GM18499 (cell line): ENCODE results near the gene GDF10.

ENCODE experiments used
- ATAC-seq: cut with Tn5 transposase; IDR thresholded peaks from one replicate; pipeline ENCODE4 v1.9.1; 2021; ENCODE audit warnings: moderate number of reproducible peaks; ENCODE audit not compliant: insufficient read depth, unreplicated experiment

GDF10 gene

DNA sequence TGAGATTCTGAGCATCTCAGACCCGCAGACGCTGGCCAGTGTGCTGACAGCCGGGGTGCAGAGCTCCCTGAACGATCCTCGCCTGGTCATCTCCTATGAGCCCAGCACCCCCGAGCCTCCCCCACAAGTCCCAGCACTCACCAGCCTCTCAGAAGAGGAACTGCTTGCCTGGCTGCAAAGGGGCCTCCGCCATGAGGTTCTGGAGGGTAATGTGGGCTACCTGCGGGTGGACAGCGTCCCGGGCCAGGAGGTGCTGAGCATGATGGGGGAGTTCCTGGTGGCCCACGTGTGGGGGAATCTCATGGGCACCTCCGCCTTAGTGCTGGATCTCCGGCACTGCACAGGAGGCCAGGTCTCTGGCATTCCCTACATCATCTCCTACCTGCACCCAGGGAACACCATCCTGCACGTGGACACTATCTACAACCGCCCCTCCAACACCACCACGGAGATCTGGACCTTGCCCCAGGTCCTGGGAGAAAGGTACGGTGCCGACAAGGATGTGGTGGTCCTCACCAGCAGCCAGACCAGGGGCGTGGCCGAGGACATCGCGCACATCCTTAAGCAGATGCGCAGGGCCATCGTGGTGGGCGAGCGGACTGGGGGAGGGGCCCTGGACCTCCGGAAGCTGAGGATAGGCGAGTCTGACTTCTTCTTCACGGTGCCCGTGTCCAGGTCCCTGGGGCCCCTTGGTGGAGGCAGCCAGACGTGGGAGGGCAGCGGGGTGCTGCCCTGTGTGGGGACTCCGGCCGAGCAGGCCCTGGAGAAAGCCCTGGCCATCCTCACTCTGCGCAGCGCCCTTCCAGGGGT is 48.9 kb downstream of the GDF10 start:
- no peak for ATAC-seq

DNA sequence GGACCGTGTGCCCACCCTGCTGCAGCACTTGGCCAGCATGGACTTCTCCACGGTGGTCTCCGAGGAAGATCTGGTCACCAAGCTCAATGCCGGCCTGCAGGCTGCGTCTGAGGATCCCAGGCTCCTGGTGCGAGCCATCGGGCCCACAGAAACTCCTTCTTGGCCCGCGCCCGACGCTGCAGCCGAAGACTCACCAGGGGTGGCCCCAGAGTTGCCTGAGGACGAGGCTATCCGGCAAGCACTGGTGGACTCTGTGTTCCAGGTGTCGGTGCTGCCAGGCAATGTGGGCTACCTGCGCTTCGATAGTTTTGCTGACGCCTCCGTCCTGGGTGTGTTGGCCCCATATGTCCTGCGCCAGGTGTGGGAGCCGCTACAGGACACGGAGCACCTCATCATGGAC is 49.5 kb downstream of the GDF10 start:
- no peak for ATAC-seq

DNA sequence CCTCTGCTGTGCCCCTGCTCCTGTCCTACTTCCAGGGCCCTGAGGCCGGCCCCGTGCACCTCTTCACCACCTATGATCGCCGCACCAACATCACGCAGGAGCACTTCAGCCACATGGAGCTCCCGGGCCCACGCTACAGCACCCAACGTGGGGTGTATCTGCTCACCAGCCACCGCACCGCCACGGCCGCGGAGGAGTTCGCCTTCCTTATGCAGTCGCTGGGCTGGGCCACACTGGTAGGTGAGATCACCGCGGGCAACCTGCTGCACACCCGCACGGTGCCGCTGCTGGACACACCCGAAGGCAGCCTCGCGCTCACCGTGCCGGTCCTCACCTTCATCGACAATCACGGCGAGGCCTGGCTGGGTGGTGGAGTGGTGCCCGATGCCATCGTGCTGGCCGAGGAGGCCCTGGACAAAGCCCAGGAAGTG is 50.0 kb downstream of the GDF10 start:
- ATAC-seq, result no peak

DNA sequence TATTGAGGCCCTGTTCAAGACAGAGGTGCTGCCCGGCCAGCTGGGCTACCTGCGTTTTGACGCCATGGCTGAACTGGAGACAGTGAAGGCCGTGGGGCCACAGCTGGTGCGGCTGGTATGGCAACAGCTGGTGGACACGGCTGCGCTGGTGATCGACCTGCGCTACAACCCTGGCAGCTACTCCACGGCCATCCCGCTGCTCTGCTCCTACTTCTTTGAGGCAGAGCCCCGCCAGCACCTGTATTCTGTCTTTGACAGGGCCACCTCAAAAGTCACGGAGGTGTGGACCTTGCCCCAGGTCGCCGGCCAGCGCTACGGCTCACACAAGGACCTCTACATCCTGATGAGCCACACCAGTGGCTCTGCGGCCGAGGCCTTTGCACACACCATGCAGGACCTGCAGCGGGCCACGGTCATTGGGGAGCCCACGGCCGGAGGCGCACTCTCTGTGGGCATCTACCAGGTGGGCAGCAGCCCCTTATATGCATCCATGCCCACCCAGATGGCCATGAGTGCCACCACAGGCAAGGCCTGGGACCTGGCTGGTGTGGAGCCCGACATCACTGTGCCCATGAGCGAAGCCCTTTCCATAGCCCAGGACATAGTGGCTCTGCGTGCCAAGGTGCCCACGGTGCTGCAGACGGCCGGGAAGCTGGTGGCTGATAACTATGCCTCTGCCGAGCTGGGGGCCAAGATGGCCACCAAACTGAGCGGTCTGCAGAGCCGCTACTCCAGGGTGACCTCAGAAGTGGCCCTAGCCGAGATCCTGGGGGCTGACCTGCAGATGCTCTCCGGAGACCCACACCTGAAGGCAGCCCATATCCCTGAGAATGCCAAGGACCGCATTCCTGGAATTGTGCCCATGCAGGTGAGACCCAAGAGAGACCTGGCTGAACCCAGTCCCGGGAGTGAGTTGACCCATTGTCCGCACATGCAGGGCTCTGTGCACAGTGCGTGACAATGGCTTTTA is 51.0 kb downstream of the GDF10 start:
- ATAC-seq, result no peak

- ATAC-seq, result no peak
Observed at GRCh38 chr10:47351899-47352815, 52.2 kb downstream of the GDF10 start.

DNA sequence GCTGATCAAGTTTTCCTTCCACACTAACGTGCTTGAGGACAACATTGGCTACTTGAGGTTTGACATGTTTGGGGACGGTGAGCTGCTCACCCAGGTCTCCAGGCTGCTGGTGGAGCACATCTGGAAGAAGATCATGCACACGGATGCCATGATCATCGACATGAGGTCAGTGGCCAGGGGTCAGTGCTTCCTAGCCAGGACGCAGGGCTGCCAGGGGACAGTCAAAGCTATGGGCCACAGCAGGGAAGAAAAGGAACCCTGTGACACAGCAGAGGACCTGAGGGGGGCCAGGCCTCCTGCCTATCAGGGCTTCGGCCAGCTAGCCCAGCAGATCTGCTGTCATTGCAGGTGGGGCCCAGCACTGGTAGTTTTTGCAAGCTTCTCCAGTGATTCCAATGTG is 53.4 kb downstream of the GDF10 start:
- no peak for ATAC-seq

DNA sequence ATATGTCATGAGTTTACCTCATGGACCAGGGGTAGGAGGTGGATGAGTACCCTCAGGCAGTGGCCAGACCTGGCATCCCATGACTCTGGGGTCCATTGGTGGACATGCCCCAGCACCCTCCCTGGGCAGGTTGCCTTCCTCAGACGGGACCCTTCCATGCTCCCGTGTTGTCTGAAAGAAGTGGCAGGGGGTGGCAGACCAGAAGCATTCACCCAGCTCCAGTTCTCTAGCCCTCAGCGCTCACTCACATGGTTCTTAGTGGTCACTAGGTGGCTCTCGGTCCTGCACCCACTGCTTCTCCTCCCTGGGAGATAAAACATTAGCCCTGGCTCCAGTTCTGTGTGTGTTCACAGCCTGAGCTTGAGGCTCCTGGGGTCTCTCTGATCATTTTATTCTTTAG is 54.2 kb downstream of the GDF10 start:
- ATAC-seq, result no peak

DNA sequence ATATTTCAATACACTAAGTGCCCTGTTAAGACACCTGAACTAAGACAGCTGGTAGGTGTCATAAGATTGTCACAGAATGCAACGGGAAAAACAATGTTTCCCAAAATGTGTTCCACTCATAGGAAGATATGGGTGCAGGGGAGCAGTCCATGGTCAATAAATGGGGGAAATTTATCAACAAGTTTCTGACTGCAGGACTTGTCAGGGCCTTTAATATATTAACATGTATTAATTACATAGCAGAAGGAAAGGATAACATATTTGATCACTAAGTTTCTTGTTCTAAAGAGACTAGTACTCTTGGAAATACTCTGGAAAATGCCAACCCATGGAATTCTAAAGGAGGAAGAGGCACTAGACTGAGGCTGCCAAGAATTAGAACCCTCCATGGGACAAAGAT is 54.9 kb downstream of the GDF10 start:
- ATAC-seq, result no peak

DNA sequence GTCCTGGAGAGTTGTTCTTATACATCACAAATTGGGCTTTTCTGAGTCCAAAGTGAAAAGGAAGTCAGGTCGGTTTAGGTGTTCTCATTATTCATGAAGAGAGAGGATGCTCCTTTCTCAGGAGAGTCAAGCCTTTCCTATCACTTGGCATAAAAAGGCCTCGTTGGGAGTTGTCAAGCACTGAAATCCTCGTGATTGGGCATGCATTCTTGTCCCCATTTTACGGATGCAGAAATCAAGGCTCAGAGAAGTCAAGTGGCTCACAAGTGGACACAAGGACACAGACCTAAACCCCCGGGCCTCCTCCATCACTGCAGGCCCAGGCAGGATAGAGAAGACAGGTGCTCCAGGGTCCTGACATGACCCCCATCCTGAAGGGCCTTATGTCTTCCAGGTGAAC is 56.7 kb downstream of the GDF10 start:
- ATAC-seq, result no peak

DNA sequence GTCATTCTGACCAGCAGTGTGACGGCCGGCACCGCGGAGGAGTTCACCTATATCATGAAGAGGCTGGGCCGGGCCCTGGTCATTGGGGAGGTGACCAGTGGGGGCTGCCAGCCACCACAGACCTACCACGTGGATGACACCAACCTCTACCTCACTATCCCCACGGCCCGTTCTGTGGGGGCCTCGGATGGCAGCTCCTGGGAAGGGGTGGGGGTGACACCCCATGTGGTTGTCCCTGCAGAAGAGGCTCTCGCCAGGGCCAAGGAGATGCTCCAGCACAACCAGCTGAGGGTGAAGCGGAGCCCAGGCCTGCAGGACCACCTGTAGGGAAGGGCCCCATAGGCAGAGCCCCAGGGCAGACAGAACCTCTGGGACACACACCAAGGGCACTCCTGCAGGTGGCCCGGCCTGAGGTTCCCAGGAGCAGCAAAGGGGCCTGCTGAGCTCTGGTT is 57.2 kb downstream of the GDF10 start:
- no peak for ATAC-seq

DNA sequence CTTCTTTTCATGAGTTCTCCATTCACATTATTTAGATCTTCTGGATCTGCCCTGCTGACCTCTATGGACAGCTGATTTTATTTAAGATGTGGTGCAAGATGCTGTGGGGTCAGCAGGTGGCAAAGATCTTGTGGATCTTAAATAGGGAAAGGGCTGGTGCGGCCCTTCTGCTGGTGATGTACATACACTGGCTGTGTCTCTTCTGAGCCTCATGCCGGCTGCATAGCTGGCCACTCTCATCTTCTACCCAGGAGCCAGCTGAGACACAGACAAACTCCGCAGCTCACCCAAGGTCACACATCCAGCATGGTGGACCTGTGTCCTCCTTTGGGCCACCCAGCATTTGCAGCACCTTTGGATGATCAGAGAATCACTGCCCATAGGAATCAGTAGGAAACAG is 57.9 kb downstream of the GDF10 start:
- ATAC-seq, result no peak

DNA sequence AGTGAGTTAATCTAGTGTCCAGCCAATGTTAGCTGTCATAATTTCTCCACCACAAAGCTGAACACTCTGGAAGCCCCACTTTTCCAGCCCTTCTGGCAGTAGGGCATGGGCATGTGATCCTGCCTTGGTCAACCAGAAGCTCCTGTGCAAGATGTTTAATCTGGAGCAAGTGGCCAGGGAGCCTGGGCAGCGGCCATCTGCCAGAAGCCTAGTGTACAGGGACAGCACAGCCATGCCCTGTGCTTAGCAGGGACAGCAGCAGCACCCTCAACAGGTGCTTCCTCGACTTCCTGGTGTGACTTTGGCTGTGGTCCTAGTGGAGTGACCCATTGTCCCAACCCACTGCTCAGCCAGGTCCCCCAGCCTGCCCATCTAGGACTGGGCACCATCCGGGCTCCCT is 58.5 kb downstream of the GDF10 start:
- ATAC-seq, result no peak

DNA sequence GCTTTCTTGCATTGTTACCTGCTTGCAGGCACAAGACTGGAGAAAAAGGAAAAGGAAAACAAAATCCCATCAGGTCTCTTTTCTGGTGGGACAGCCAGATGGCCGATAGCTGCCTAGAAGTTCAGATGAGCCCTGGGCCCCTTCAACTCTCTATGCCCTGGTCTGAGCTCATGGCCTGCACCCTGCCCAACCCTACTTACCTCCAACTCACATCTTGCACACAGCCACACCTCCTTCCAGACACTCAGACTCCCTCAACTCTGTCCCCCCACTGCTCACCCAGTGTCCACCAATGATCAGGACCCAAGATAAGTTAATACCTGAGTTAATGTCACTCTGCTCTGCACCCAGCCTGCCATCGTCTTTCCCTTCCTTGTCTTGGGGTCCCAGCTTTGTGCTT is 59.1 kb downstream of the GDF10 start:
- no peak for ATAC-seq

GRCh38 chr10:47359626-47360418 is 59.8 kb downstream of the GDF10 start:
- no peak for ATAC-seq

- no peak for ATAC-seq
Observed at GRCh38 chr10:47360419-47361040, 60.5 kb downstream of the GDF10 start.

DNA sequence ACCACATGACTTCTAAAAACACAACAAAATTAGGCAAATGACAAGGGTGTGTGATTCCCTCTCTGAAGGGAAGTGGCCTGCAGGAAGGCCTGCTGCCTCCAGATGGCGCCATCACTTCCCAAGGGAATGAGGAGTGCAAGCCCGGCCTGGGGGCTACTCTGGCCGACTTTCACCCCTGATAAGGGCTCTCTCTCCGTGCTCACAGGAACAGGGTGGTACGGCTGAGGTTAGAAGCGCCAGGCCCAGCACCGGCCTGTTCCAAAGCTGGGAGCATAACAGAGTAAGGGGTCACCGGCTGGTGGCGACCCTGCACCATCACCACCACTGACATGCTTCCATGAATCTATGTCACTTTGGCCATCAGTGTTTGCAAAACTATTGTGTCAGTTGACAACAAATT is 61.3 kb downstream of the GDF10 start:
- ATAC-seq, result no peak

GRCh38 chr10:47362199-47362598 is 62.2 kb downstream of the GDF10 start:
- no peak for ATAC-seq
